ENCODE results near the gene SLC5A11.

The SLC5A11 gene

GRCh38 chr16:24861461-24861860 is 15.7 kb downstream of the SLC5A11 start:
- DNase-seq (ENCODE audit: low read depth): no peak
- TF ChIP-seq, protein P1, sequence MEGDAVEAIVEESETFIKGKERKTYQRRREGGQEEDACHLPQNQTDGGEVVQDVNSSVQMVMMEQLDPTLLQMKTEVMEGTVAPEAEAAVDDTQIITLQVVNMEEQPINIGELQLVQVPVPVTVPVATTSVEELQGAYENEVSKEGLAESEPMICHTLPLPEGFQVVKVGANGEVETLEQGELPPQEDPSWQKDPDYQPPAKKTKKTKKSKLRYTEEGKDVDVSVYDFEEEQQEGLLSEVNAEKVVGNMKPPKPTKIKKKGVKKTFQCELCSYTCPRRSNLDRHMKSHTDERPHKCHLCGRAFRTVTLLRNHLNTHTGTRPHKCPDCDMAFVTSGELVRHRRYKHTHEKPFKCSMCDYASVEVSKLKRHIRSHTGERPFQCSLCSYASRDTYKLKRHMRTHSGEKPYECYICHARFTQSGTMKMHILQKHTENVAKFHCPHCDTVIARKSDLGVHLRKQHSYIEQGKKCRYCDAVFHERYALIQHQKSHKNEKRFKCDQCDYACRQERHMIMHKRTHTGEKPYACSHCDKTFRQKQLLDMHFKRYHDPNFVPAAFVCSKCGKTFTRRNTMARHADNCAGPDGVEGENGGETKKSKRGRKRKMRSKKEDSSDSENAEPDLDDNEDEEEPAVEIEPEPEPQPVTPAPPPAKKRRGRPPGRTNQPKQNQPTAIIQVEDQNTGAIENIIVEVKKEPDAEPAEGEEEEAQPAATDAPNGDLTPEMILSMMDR (IDR thresholded peaks at IDR 0.05; ENCODE audit: control insufficient read depth, extremely low read depth, insufficient read depth): no peak
- H3K4me3 ChIP-seq (ENCODE audit: low read depth, low read length): no peak overlapping the region

GRCh38 chr16:24863582-24864437 is 18.0 kb downstream of the SLC5A11 start:
- no peak overlapping the region for H3K4me3 ChIP-seq (ENCODE audit: low read depth, low read length)
- no peak for DNase-seq (ENCODE audit: low read depth)
- TF ChIP-seq, protein P1 (IDR thresholded peaks at IDR 0.05; ENCODE audit: control insufficient read depth, extremely low read depth, insufficient read depth): no peak

DNA sequence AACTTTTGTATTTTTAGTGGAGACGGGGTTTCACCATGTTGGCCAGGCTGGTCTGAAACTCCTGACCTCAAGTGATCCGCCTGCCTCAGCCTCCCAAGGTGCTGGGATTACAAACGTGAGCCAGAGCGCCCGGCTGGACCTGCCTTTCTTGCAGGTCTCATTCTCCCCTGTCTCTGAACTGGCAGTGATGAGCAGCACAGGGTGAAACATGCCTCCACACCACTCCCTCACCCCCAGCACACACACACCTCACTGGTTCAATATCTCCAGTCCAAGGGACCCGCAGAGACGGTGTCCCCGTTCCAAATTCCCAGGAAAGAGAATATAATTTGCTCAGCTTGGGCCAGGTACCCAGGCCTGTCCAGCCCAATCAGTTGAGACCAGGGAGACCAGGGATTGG is 23.3 kb downstream of the SLC5A11 start:
- TF ChIP-seq, protein P1 (IDR thresholded peaks at IDR 0.05; ENCODE audit: control insufficient read depth, extremely low read depth, insufficient read depth): no peak
- H3K4me3 ChIP-seq (ENCODE audit: low read depth, low read length): no peak overlapping the region
- DNase-seq (ENCODE audit: low read depth): no peak

GRCh38 chr16:24871891-24872290 is 26.1 kb downstream of the SLC5A11 start:
- DNase-seq (ENCODE audit: low read depth): no peak
- no peak overlapping the region for H3K4me3 ChIP-seq (ENCODE audit: low read depth, low read length)
- TF ChIP-seq, protein P1 (IDR thresholded peaks at IDR 0.05; ENCODE audit: control insufficient read depth, extremely low read depth, insufficient read depth): no peak

GRCh38 chr16:24873028-24873427 is 27.3 kb downstream of the SLC5A11 start:
- H3K4me3 ChIP-seq (ENCODE audit: low read depth, low read length): no peak overlapping the region
- TF ChIP-seq, protein P1 (IDR thresholded peaks at IDR 0.05; ENCODE audit: control insufficient read depth, extremely low read depth, insufficient read depth): no peak
- no peak for DNase-seq (ENCODE audit: low read depth)

- no peak for DNase-seq (ENCODE audit: low read depth)
- H3K4me3 ChIP-seq (ENCODE audit: low read depth, low read length): no peak overlapping the region
- TF ChIP-seq, protein P1 (IDR thresholded peaks at IDR 0.05; ENCODE audit: control insufficient read depth, extremely low read depth, insufficient read depth): no peak
Measured at GRCh38 chr16:24875466-24875865, 29.7 kb downstream of the SLC5A11 start.

DNA sequence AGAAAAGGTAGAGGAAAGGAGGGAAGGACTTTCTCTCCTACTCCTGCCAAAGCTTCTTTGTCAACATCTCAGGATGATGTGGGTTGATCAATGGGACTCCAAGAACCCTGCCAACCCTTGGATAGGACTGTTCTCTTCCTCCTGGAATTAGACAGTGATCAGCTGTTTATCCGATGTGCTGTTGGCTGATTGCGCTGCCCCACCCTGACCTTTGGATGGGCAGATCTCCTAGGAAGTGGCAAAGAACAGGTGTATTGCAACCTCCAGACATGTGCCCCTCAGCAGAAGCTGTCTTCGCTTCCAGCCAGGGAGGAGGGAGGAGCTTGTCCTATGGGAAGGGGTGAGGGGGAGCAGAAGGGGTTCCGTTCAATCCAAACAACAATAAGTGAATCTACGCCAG is 30.5 kb downstream of the SLC5A11 start:
- no peak for DNase-seq (ENCODE audit: low read depth)
- TF ChIP-seq, protein P1 (IDR thresholded peaks at IDR 0.05; ENCODE audit: control insufficient read depth, extremely low read depth, insufficient read depth): no peak
- no peak overlapping the region for H3K4me3 ChIP-seq (ENCODE audit: low read depth, low read length)
